Spleen (tissue), 7 donors: ENCODE data around the gene USP5.

ENCODE experiments used
- CTCF ChIP-seq, 11 experiments: fragments of 200-600 bp in 7 of 11; fragments of 450-650 bp in 4 of 11; sonication (generic) in 4 of 11; IDR thresholded peaks in 8 of 11; conservative IDR thresholded peaks in 3 of 11; 1 replicate in 7 of 11; 2 replicates in 4 of 11; pipeline versions ENCODE4 v1.4.0 to v1.8.0; 2016 to 2021; ENCODE audit warnings: antibody characterized with exemption in 11 of 11, inconsistent platforms in 4 of 11, mild to moderate bottlenecking in 1 of 11
- POLR2AphosphoS5 ChIP-seq, 3 donors: sonication (generic); formaldehyde crosslinking; IDR thresholded peaks; one replicate each; pipeline ENCODE4 v1.5.1; 2017; ENCODE audit warnings: antibody characterized with exemption in 3 of 3
- donor health status: DM: no; HTN: no; CAD: no; lungs with moderate emphysema.
- donor health status: DM: no; HTN: no; CAD: no.
- donor health status: DM: no; HTN: no; CAD: no.

- TF ChIP-seq CTCF (IDR thresholded peaks at IDR 0.05 in 8 of 11, conservative IDR thresholded peaks at IDR 0.05 in 3 of 11) = no peak
- TF ChIP-seq POLR2AphosphoS5 (IDR thresholded peaks at IDR 0.05) = no peak
Observed at GRCh38 chr12:6826734-6827436, 25.1 kb upstream of the USP5 start.
